Calu3 (cell line): ENCODE data around the gene CLASP1. TPM values are rescaled to one million over a fixed set of nuclear protein-coding genes. Genes with fewer than 3 reads are reported as not detected.

Experiments used
- BruUV-seq: library from RNA; stranded (reverse); fragments of 400-500 nt; replicated peaks from 2 replicates; lab custom pipeline; 2021; lab: Mats Ljungman, UMichigan
- CTCF ChIA-PET: fragments of 300-600 bp; sonication (Branson Sonifier 250); formaldehyde crosslinking; loops from one replicate; lab custom pipeline; 2022; ENCODE audit warnings: antibody characterized with exemption; lab: Charles Lee
- DNase-seq: peaks from one replicate; pipeline ENCODE4 v3.0.0; 2022
- H3K27ac Mint-ChIP-seq: one replicate; pipeline ENCODE4 v1.8.0; 2022; ENCODE audit warnings: mixed read lengths; ENCODE audit not compliant: unreplicated experiment
- H3K27me3 Mint-ChIP-seq: one replicate; pipeline ENCODE4 v1.8.0; 2022; ENCODE audit warnings: mixed read lengths; ENCODE audit not compliant: unreplicated experiment
- H3K36me3 Mint-ChIP-seq: one replicate; pipeline ENCODE4 v1.8.0; 2022; ENCODE audit warnings: mild to moderate bottlenecking, moderate library complexity, mixed read lengths; ENCODE audit not compliant: insufficient read depth, unreplicated experiment
- H3K4me1 Mint-ChIP-seq: one replicate; pipeline ENCODE4 v1.8.0; 2022; ENCODE audit warnings: mild to moderate bottlenecking, low read depth, mixed read lengths; ENCODE audit not compliant: unreplicated experiment
- H3K4me3 Mint-ChIP-seq: one replicate; pipeline ENCODE4 v1.8.0; 2022; ENCODE audit warnings: mild to moderate bottlenecking, low read depth, moderate library complexity, mixed read lengths; ENCODE audit not compliant: unreplicated experiment
- H3K9me3 Mint-ChIP-seq: one replicate; pipeline ENCODE4 v1.8.0; 2022; ENCODE audit warnings: low read depth, mixed read lengths; ENCODE audit not compliant: unreplicated experiment
- CTCF ChIP-seq: fragments of 200-600 bp; IDR thresholded peaks from one replicate; pipeline ENCODE4 v1.8.0; 2022; ENCODE audit warnings: antibody characterized with exemption; ENCODE audit not compliant: unreplicated experiment
- intact Hi-C: fragments of 100-400 bp; cut with micrococcal nuclease; formaldehyde crosslinking; loops from one replicate; pipeline ENCODE4 v1.10.0; 2022; ENCODE audit not compliant: unreplicated experiment
- total RNA-seq: library from RNA; stranded (reverse); gene quantifications from 2 replicates; pipeline ENCODE4 v1.2.3, GENCODE V29; 2022

The CLASP1 gene
- total RNA-seq, 1 experiment from 2014 or later = 59.7 TPM

- peaks cover 11% of the 10 kb centered on the region for H3K36me3 Mint-ChIP-seq
- CTCF ChIA-PET = no interaction called here
- H3K9me3 Mint-ChIP-seq = no peaks in the 10 kb centered on the region
- intact Hi-C loops = no loop called here
- TF ChIP-seq CTCF = no peak
- no peak overlapping the region for H3K27ac Mint-ChIP-seq
- H3K4me1 Mint-ChIP-seq = no peaks in the 10 kb centered on the region
- H3K27me3 Mint-ChIP-seq = no peaks in the 10 kb centered on the region
- no peak for DNase-seq
- H3K4me3 Mint-ChIP-seq = no peak overlapping the region
- no TSS peak for BruUV-seq
These were observed 135.5 kb downstream of the CLASP1 start for GRCh38 chr2:121513597-121514333.

- H3K4me1 Mint-ChIP-seq = peaks cover 19% of the 10 kb centered on the region
- CTCF ChIA-PET = no interaction called here
- intact Hi-C loops = no loop called here
- no peak overlapping the region for H3K27ac Mint-ChIP-seq
- H3K27me3 Mint-ChIP-seq = no peaks in the 10 kb centered on the region
- no peak for DNase-seq
- H3K4me3 Mint-ChIP-seq = no peak overlapping the region
- TF ChIP-seq CTCF = no peak
- no peaks in the 10 kb centered on the region for H3K9me3 Mint-ChIP-seq
- H3K36me3 Mint-ChIP-seq = peaks cover 11% of the 10 kb centered on the region
- no TSS peak for BruUV-seq
These were observed 138.4 kb downstream of the CLASP1 start for GRCh38 chr2:121510857-121511256.

- Mint-ChIP-seq H3K9me3 (no peaks in the 10 kb centered on the region), H3K36me3 (peaks cover 8% of the 10 kb centered on the region), H3K27me3 (no peaks in the 10 kb centered on the region), H3K27ac (peak overlapping the region; percentile 48), H3K4me1 (peaks cover 38% of the 10 kb centered on the region), H3K4me3 (peak overlapping the region; percentile 36)
- DNase-seq = no peak
- no peak for TF ChIP-seq CTCF
- CTCF ChIA-PET = interaction anchor here (1.1 to 1.2 kb wide), 2 partner anchors 89 to 230 kb away, joined by 3 to 6 read pairs; partner anchors contain the start of gene NIFK
- intact Hi-C loops = no loop called here
- no TSS peak for BruUV-seq
These were observed 142.6 kb downstream of the CLASP1 start for GRCh38 chr2:121506621-121507020.

GRCh38 chr2:121505986-121506586, 143.2 kb downstream of the CLASP1 start:
- no peak for TF ChIP-seq CTCF
- Mint-ChIP-seq H3K36me3 (peaks cover 14% of the 10 kb centered on the region), H3K9me3 (no peaks in the 10 kb centered on the region), H3K27ac (peak overlapping the region; percentile 48), H3K4me1 (peaks cover 38% of the 10 kb centered on the region), H3K4me3 (peak overlapping the region; percentile 36), H3K27me3 (no peaks in the 10 kb centered on the region)
- intact Hi-C loops = no loop called here
- DNase-seq = no peak
- CTCF ChIA-PET = interaction anchor here (1.1 to 1.2 kb wide), 2 partner anchors 89 to 231 kb away, joined by 3 to 6 read pairs; partner anchors contain the start of gene NIFK
- BruUV-seq = no TSS peak
